ENCODE results near the gene ZBTB46.

The ZBTB46 gene

GRCh38 chr20:63696306-63696627, 134.8 kb downstream of the ZBTB46 start:
- TF ChIP-seq CTCF (IDR thresholded peaks at IDR 0.05), result no peak

- no peak for TF ChIP-seq CTCF (IDR thresholded peaks at IDR 0.05)
These were observed 135.4 kb downstream of the ZBTB46 start for GRCh38 chr20:63695424-63696305.

GRCh38 chr20:63694584-63695423, 136.3 kb downstream of the ZBTB46 start:
- no peak for TF ChIP-seq CTCF (IDR thresholded peaks at IDR 0.05)

- TF ChIP-seq CTCF (IDR thresholded peaks at IDR 0.05), result no peak
These were observed 137.1 kb downstream of the ZBTB46 start for GRCh38 chr20:63693733-63694583.
